Loucy (cell line): ENCODE measurements around the gene CA5A.
A peak's percentile ranks its signal among the peaks of the same experiment; 100 is the strongest.

Experiments used
- CTCF ChIP-seq: fragments of 200-600 bp; sonication (generic); conservative IDR thresholded peaks from 2 replicates; pipeline ENCODE4 v1.5.1; 2014; ENCODE audit warnings: mild to moderate bottlenecking, antibody characterized with exemption, low read length
- EZH2phosphoT487 ChIP-seq: fragments of 200-600 bp; IDR thresholded peaks from 2 replicates; pipeline ENCODE4 v1.6.1; 2018; ENCODE audit warnings: antibody characterized with exemption, mild to moderate bottlenecking, moderate library complexity, borderline replicate concordance

- TF ChIP-seq CTCF (peak; percentile 28; the same call in 1 of the 2 replicates), EZH2phosphoT487 (no peak)
Measured at GRCh38 chr16:87956365-87957231, 20.3 kb upstream of the CA5A start.
